Measurements from ENCODE around the gene IFRD2. TPM values are rescaled to one million over a fixed set of nuclear protein-coding genes. Genes with fewer than 3 reads are reported as not detected.
"Not testable (repeated sequence)": the region's sequence is repeated elsewhere in the genome, so short reads cannot be mapped to it uniquely, and the experiment has no call there.

IFRD2 gene
- total and polyA plus RNA-seq, 2 donors (not counting 1 experiment from before 2014, with no cell fraction given), result 28.1 to 51.0 TPM

DNA sequence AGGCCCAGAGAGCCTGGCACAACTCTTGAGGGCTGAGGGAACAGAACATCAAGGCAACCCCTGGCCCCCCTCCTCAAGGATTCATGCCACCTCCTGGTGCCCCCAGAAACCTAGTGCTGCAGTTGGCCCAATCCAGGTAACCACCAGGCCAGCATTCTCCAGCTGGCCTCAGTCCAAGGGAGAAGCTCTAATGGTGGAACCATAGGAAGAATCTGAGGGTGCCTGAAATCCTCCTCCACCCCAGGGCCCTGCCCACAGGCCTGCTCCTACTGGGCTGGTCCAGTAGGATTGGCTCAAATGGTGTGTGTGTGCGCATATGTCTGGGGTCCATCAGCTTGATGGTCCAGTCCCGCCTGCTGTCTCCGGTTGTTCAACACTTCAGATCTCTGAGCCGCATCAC is 22.6 kb upstream of the IFRD2 start:
- Histone ChIP-seq H3K79me2 (ENCODE audit: control insufficient read depth, insufficient read depth, low read length) (peaks cover 15% of the 10 kb centered on the region), H3K9ac (ENCODE audit: insufficient read depth, low read length) (no peak overlapping the region), H3K27me3 (ENCODE audit: control insufficient read depth, insufficient read depth, low read length) (no peaks in the 10 kb centered on the region), H3K9me3 (ENCODE audit: control insufficient read depth, insufficient read depth, low read depth, low read length) (no peaks in the 10 kb centered on the region), H3K36me3 (ENCODE audit: control insufficient read depth, insufficient read depth, low read length) (peaks cover 18% of the 10 kb centered on the region), H4K20me1 (ENCODE audit: control insufficient read depth, extremely low read depth, insufficient read depth, low read length) (no peaks in the 10 kb centered on the region), H3K4me1 (ENCODE audit: control insufficient read depth, extremely low read depth, insufficient read depth, low read length) (peaks cover 2% of the 10 kb centered on the region), H3K4me3 (replicated peaks in 1 of 4; ENCODE audit: control extremely low read depth in 1 of 4, insufficient read depth in 1 of 4, low read depth in 3 of 4, low read length in 4 of 4) (no peak overlapping the region), H3K4me2 (ENCODE audit: extremely low read depth, insufficient read depth, low read length) (no peak overlapping the region), H3K27ac (ENCODE audit: insufficient read depth, low read length) (no peak overlapping the region), H2AFZ (ENCODE audit: low read length) (no peak overlapping the region)
- no peak for DNase-seq (ENCODE audit: low read depth in 2 of 2)
- TF ChIP-seq EZH2 (IDR thresholded peaks at IDR 0.05; ENCODE audit: low read length, missing control alignments), result no peak

DNA sequence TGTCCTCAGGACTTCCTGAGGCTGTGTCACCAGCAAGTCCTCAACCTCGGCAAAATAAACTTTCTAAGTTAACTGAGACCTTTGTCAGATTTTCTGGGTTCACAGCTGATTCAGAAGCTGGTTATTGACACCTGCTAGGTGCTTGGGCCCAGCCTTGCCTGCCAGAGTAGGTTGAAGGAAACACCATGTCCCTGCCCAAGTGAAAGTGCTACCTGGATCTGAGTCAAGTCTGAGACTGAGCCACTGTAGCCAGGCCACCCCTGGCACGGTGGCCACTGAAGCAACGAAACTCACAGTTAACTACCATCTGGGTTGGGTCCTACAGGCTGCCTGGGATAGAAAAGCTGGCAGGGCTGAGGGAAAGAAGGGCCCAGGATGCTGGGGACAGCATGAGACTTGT is 22.1 kb upstream of the IFRD2 start:
- no peak overlapping the region for H3K9ac ChIP-seq (ENCODE audit: insufficient read depth, low read length)
- H2AFZ ChIP-seq (ENCODE audit: low read length), result no peak overlapping the region
- H3K4me1 ChIP-seq (ENCODE audit: control insufficient read depth, extremely low read depth, insufficient read depth, low read length), result peaks cover 2% of the 10 kb centered on the region
- H3K79me2 ChIP-seq (ENCODE audit: control insufficient read depth, insufficient read depth, low read length), result peaks cover 11% of the 10 kb centered on the region
- DNase-seq (ENCODE audit: low read depth in 2 of 2), result no peak
- TF ChIP-seq, protein P1, sequence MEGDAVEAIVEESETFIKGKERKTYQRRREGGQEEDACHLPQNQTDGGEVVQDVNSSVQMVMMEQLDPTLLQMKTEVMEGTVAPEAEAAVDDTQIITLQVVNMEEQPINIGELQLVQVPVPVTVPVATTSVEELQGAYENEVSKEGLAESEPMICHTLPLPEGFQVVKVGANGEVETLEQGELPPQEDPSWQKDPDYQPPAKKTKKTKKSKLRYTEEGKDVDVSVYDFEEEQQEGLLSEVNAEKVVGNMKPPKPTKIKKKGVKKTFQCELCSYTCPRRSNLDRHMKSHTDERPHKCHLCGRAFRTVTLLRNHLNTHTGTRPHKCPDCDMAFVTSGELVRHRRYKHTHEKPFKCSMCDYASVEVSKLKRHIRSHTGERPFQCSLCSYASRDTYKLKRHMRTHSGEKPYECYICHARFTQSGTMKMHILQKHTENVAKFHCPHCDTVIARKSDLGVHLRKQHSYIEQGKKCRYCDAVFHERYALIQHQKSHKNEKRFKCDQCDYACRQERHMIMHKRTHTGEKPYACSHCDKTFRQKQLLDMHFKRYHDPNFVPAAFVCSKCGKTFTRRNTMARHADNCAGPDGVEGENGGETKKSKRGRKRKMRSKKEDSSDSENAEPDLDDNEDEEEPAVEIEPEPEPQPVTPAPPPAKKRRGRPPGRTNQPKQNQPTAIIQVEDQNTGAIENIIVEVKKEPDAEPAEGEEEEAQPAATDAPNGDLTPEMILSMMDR (conservative IDR thresholded peaks at IDR 0.05 in 1 of 2, IDR thresholded peaks at IDR 0.05 in 1 of 2; ENCODE audit: low read depth in 1 of 2, low read length in 2 of 2), result no peak
- TF ChIP-seq EZH2 (IDR thresholded peaks at IDR 0.05; ENCODE audit: low read length, missing control alignments), result no peak
- no peak overlapping the region for H3K4me2 ChIP-seq (ENCODE audit: extremely low read depth, insufficient read depth, low read length)
- H3K36me3 ChIP-seq (ENCODE audit: control insufficient read depth, insufficient read depth, low read length), result peaks cover 16% of the 10 kb centered on the region
- H3K27me3 ChIP-seq (ENCODE audit: control insufficient read depth, insufficient read depth, low read length), result no peaks in the 10 kb centered on the region
- no peak overlapping the region for H3K27ac ChIP-seq (ENCODE audit: insufficient read depth, low read length)
- H4K20me1 ChIP-seq (ENCODE audit: control insufficient read depth, extremely low read depth, insufficient read depth, low read length), result no peaks in the 10 kb centered on the region
- no peak overlapping the region for H3K4me3 ChIP-seq (replicated peaks in 1 of 4; ENCODE audit: control extremely low read depth in 1 of 4, insufficient read depth in 1 of 4, low read depth in 3 of 4, low read length in 4 of 4)
- no peaks in the 10 kb centered on the region for H3K9me3 ChIP-seq (ENCODE audit: control insufficient read depth, insufficient read depth, low read depth, low read length)

DNA sequence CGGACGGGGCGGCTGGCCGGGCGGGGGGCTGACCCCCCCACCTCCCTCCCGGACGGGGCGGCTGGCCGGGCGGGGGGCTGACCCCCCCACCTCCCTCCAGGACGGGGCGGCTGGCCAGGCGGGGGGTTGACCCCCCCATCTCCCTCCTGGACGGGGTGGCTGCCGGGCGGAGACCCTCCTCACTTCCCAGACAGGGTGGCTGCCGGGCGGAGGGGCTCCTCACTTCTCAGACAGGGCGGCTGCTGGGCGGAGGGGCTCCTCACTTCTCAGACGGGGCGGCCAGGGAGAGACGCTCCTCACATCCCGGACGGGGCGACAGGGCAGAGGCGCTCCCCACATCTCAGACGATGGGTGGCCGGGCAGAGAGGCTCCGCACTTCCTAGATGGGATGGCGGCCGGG is 19.8 kb upstream of the IFRD2 start:
- DNase-seq (ENCODE audit: low read depth in 2 of 2); H4K20me1 ChIP-seq (ENCODE audit: control insufficient read depth, extremely low read depth, insufficient read depth, low read length); H3K27ac ChIP-seq (ENCODE audit: insufficient read depth, low read length); H3K4me1 ChIP-seq (ENCODE audit: control insufficient read depth, extremely low read depth, insufficient read depth, low read length); H3K36me3 ChIP-seq (ENCODE audit: control insufficient read depth, insufficient read depth, low read length); H3K4me2 ChIP-seq (ENCODE audit: extremely low read depth, insufficient read depth, low read length); H2AFZ ChIP-seq (ENCODE audit: low read length); H3K9me3 ChIP-seq (ENCODE audit: control insufficient read depth, insufficient read depth, low read depth, low read length); H3K27me3 ChIP-seq (ENCODE audit: control insufficient read depth, insufficient read depth, low read length); H3K9ac ChIP-seq (ENCODE audit: insufficient read depth, low read length); H3K4me3 ChIP-seq (replicated peaks in 1 of 4; ENCODE audit: control extremely low read depth in 1 of 4, insufficient read depth in 1 of 4, low read depth in 3 of 4, low read length in 4 of 4); H3K79me2 ChIP-seq (ENCODE audit: control insufficient read depth, insufficient read depth, low read length): not testable (repeated sequence)

DNA sequence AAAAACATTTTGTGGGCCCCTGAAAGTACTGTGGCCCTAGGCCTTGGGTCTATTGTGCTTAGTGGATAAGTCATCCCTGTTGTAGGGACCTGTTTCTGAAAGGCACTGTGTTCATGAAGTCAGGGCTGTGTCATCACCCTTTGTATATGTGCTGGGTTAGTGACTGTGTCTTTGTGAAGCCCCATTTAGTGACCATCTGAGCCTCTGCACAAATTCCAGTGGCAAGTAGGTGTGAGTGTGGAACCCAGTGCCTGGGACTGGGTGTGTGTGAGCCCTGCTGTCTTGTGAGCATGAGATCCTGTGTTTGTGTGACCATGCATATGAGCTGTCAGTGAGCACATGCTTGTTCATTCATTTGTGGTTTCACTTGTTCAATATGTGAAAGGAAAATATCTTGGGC is 12.4 kb upstream of the IFRD2 start:
- Histone ChIP-seq H3K36me3 (ENCODE audit: control insufficient read depth, insufficient read depth, low read length) (no peaks in the 10 kb centered on the region), H3K4me2 (ENCODE audit: extremely low read depth, insufficient read depth, low read length) (no peak overlapping the region), H3K27me3 (ENCODE audit: control insufficient read depth, insufficient read depth, low read length) (no peaks in the 10 kb centered on the region), H3K9me3 (ENCODE audit: control insufficient read depth, insufficient read depth, low read depth, low read length) (no peaks in the 10 kb centered on the region), H2AFZ (ENCODE audit: low read length) (no peak overlapping the region), H3K27ac (ENCODE audit: insufficient read depth, low read length) (no peak overlapping the region), H3K9ac (ENCODE audit: insufficient read depth, low read length) (no peak overlapping the region), H3K4me3 (replicated peaks in 1 of 4; ENCODE audit: control extremely low read depth in 1 of 4, insufficient read depth in 1 of 4, low read depth in 3 of 4, low read length in 4 of 4) (no peak overlapping the region), H4K20me1 (ENCODE audit: control insufficient read depth, extremely low read depth, insufficient read depth, low read length) (no peaks in the 10 kb centered on the region), H3K79me2 (ENCODE audit: control insufficient read depth, insufficient read depth, low read length) (no peaks in the 10 kb centered on the region), H3K4me1 (ENCODE audit: control insufficient read depth, extremely low read depth, insufficient read depth, low read length) (peaks cover 10% of the 10 kb centered on the region)
- TF ChIP-seq, protein P1 (conservative IDR thresholded peaks at IDR 0.05 in 1 of 2, IDR thresholded peaks at IDR 0.05 in 1 of 2; ENCODE audit: low read depth in 1 of 2, low read length in 2 of 2), result no peak
- TF ChIP-seq EZH2 (IDR thresholded peaks at IDR 0.05; ENCODE audit: low read length, missing control alignments), result no peak
- peak in 1 of 2 donors; percentile 39 for DNase-seq (ENCODE audit: low read depth in 2 of 2)
